ENCODE measurements around the gene KIAA0586.
"Not testable (repeated sequence)": the region's sequence is repeated elsewhere in the genome, so short reads cannot be mapped to it uniquely, and the experiment has no call there.

KIAA0586 gene

GRCh38 chr14:58571256-58571655 lies 143.7 kb downstream of the KIAA0586 start:
- Mint-ChIP-seq H3K4me3 (no peak overlapping the region), H3K9me3 (no peaks in the 10 kb centered on the region), H3K36me3 (ENCODE audit: low read depth) (no peaks in the 10 kb centered on the region), H3K27ac (no peak overlapping the region), H3K27me3 (no peaks in the 10 kb centered on the region), H3K4me1 (ENCODE audit: low read depth) (no peaks in the 10 kb centered on the region)
- intact Hi-C loops (cut with micrococcal nuclease) = no loop called here

DNA sequence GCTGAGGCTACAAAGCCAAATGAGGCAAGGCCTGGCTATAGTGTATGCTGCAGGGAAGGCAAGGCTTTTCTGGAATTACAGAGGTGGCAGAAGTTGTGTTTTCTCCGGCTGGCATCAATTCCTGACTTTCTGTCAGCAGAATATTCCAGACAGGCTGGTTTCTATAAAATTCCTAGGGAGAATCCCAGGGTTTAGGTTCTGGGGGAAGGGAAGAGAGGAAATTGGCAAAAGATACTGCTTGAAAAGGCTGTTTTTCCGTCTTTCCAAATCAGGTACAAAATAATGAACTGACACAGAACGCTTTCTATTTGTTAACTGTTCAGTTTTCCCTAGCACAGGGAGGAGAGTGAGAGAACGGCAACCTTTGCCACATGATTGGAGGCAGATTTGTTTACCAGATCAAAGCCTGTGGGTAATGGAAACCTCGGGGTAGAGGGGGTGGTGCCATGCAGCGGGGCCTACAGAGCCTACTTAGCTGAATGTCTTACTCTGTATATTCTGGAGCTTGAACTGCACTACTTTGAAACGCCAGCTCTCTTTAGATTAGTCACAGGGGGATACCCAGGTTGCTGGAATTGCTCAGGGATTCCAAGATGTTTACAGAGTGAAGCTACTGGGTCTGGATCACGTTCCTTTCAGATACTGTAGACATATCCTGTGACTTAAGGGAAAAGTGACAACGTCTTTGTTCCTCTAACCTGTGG lies 144.4 kb downstream of the KIAA0586 start:
- no peaks in the 10 kb centered on the region for H3K27me3 Mint-ChIP-seq
- H3K9me3 Mint-ChIP-seq = no peaks in the 10 kb centered on the region
- no peak overlapping the region for H3K27ac Mint-ChIP-seq
- H3K36me3 Mint-ChIP-seq (ENCODE audit: low read depth) = no peaks in the 10 kb centered on the region
- H3K4me3 Mint-ChIP-seq = no peak overlapping the region
- intact Hi-C loops (cut with micrococcal nuclease) = no loop called here
- H3K4me1 Mint-ChIP-seq (ENCODE audit: low read depth) = no peaks in the 10 kb centered on the region

GRCh38 chr14:58572473-58572853 lies 144.9 kb downstream of the KIAA0586 start:
- H3K9me3 Mint-ChIP-seq = no peaks in the 10 kb centered on the region
- no peaks in the 10 kb centered on the region for H3K36me3 Mint-ChIP-seq (ENCODE audit: low read depth)
- no peaks in the 10 kb centered on the region for H3K27me3 Mint-ChIP-seq
- intact Hi-C loops (cut with micrococcal nuclease) = no loop called here
- no peaks in the 10 kb centered on the region for H3K4me1 Mint-ChIP-seq (ENCODE audit: low read depth)
- H3K27ac Mint-ChIP-seq = no peak overlapping the region
- no peak overlapping the region for H3K4me3 Mint-ChIP-seq

GRCh38 chr14:58572863-58573262 lies 145.3 kb downstream of the KIAA0586 start:
- no peaks in the 10 kb centered on the region for H3K36me3 Mint-ChIP-seq (ENCODE audit: low read depth)
- H3K27ac Mint-ChIP-seq = no peak overlapping the region
- H3K27me3 Mint-ChIP-seq = no peaks in the 10 kb centered on the region
- no peak overlapping the region for H3K4me3 Mint-ChIP-seq
- intact Hi-C loops (cut with micrococcal nuclease) = no loop called here
- H3K9me3 Mint-ChIP-seq = no peaks in the 10 kb centered on the region
- H3K4me1 Mint-ChIP-seq (ENCODE audit: low read depth) = no peaks in the 10 kb centered on the region

GRCh38 chr14:58574623-58575022 lies 147.1 kb downstream of the KIAA0586 start:
- Mint-ChIP-seq H3K27ac (no peak overlapping the region), H3K9me3 (no peaks in the 10 kb centered on the region), H3K4me1 (ENCODE audit: low read depth) (no peaks in the 10 kb centered on the region), H3K27me3 (no peaks in the 10 kb centered on the region), H3K36me3 (ENCODE audit: low read depth) (no peaks in the 10 kb centered on the region), H3K4me3 (no peak overlapping the region)
- intact Hi-C loops (cut with micrococcal nuclease) = no loop called here

DNA sequence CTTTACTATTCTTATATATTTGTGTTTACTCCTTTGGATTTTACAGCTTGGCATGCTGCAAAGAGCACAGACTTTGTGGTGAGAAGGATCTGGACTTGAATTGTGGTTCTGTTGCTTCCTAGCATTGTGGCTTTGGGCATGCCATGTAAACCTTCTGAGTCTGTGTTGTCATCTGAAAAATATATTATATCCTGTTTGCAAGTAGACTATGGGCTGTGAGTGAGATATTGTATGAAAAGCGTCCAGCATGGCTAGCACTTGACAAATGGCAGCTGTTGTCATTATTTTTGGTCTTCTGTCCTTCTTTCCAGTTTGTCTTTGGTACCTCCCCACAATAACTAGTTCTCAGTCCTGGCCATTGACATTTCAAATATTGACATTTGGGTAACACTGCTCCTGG lies 148.4 kb downstream of the KIAA0586 start:
- Mint-ChIP-seq H3K36me3 (ENCODE audit: low read depth) (no peaks in the 10 kb centered on the region), H3K4me3 (no peak overlapping the region), H3K27ac (no peak overlapping the region), H3K4me1 (ENCODE audit: low read depth) (no peaks in the 10 kb centered on the region), H3K9me3 (no peaks in the 10 kb centered on the region), H3K27me3 (no peaks in the 10 kb centered on the region)
- intact Hi-C loops (cut with micrococcal nuclease) = no loop called here

GRCh38 chr14:58580035-58580434 lies 152.5 kb downstream of the KIAA0586 start:
- H3K27ac Mint-ChIP-seq; H3K27me3 Mint-ChIP-seq; intact Hi-C loops (cut with micrococcal nuclease); H3K36me3 Mint-ChIP-seq (ENCODE audit: low read depth); H3K9me3 Mint-ChIP-seq; H3K4me3 Mint-ChIP-seq; H3K4me1 Mint-ChIP-seq (ENCODE audit: low read depth): not testable (repeated sequence)

- intact Hi-C loops (cut with micrococcal nuclease) = not testable (repeated sequence)
Observed at GRCh38 chr14:58581389-58581788, 153.9 kb downstream of the KIAA0586 start.

DNA sequence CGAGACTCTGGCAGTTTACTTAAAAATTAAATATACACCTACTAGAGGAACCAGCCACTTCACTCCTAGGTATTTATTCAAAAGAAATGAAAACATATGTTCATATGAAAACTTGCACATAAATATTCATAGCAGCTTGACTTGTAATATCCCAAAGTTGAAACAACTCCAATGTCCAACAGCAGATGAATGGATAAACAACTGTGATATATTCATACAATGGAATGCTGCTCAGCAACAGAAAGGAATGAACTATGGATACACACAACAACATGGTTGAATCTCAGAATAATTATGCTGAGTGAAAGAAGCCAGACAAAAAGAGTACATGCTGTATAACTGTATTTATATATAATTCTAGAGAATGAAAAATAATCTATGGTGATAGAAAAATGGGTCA lies 156.9 kb downstream of the KIAA0586 start:
- no peaks in the 10 kb centered on the region for H3K36me3 Mint-ChIP-seq (ENCODE audit: low read depth)
- no peaks in the 10 kb centered on the region for H3K4me1 Mint-ChIP-seq (ENCODE audit: low read depth)
- no peak overlapping the region for H3K4me3 Mint-ChIP-seq
- no peak overlapping the region for H3K27ac Mint-ChIP-seq
- peaks cover 9% of the 10 kb centered on the region for H3K9me3 Mint-ChIP-seq
- intact Hi-C loops (cut with micrococcal nuclease) = no loop called here
- no peaks in the 10 kb centered on the region for H3K27me3 Mint-ChIP-seq

More at GRCh38 chr14:58581389-58581788, 153.9 kb downstream of the KIAA0586 start:
- H3K36me3 Mint-ChIP-seq (ENCODE audit: low read depth); H3K27me3 Mint-ChIP-seq; H3K4me3 Mint-ChIP-seq; H3K9me3 Mint-ChIP-seq; H3K27ac Mint-ChIP-seq; H3K4me1 Mint-ChIP-seq (ENCODE audit: low read depth): not testable (repeated sequence)

DNA sequence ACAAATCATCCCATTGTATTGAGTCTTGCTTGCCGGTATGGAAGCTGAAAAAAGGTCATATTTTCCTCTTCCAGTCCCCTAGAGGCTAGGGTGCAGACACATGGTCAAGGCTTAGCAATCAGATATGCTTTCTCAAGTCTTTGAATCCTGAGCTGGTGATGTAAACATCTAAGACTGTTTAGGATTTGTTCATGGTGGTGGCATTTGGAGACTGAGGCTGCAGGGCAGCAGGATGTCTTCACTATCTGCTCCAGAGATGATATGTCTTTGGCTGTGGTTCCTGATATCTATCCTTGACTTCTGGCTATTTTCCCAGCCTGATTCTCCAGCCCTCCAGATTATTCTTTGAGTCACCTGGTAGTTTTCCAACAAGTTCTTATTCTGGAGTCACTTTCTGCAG lies 159.8 kb downstream of the KIAA0586 start:
- Mint-ChIP-seq H3K4me1 (ENCODE audit: low read depth) (no peaks in the 10 kb centered on the region), H3K27ac (no peak overlapping the region), H3K4me3 (no peak overlapping the region), H3K9me3 (peaks cover 9% of the 10 kb centered on the region), H3K36me3 (ENCODE audit: low read depth) (no peaks in the 10 kb centered on the region), H3K27me3 (no peaks in the 10 kb centered on the region)
- intact Hi-C loops (cut with micrococcal nuclease) = no loop called here

DNA sequence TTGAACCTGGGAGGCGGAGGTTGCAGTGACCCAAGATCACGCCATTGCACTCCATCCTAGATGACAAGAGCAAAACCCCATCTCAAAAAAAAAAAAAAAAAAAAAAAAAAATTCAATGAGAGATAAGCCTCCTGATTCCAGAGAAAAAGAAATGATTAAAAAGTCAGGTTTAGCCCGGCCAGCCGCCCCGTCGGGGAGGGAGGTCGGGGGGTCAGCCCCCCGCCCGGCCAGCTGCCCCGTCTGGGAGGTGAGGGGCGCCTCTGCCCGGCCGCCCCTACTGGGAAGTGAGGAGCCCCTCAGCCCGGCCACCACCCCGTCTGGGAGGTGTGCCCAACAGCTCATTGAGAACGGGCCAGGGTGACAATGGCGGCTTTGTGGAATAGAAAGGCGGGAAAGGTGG lies 160.8 kb downstream of the KIAA0586 start:
- H3K9me3 Mint-ChIP-seq; H3K4me3 Mint-ChIP-seq; H3K27me3 Mint-ChIP-seq; H3K4me1 Mint-ChIP-seq (ENCODE audit: low read depth); H3K27ac Mint-ChIP-seq; H3K36me3 Mint-ChIP-seq (ENCODE audit: low read depth); intact Hi-C loops (cut with micrococcal nuclease): not testable (repeated sequence)

GRCh38 chr14:58593977-58594376 lies 166.5 kb downstream of the KIAA0586 start:
- H3K27ac Mint-ChIP-seq = no peak overlapping the region
- no peak overlapping the region for H3K4me3 Mint-ChIP-seq

GRCh38 chr14:58597041-58597440 lies 169.5 kb downstream of the KIAA0586 start:
- H3K9me3 Mint-ChIP-seq = no peaks in the 10 kb centered on the region
- no peak overlapping the region for H3K4me3 Mint-ChIP-seq
- H3K4me1 Mint-ChIP-seq (ENCODE audit: low read depth) = no peaks in the 10 kb centered on the region
- no peaks in the 10 kb centered on the region for H3K36me3 Mint-ChIP-seq (ENCODE audit: low read depth)
- H3K27me3 Mint-ChIP-seq = no peaks in the 10 kb centered on the region
- intact Hi-C loops (cut with micrococcal nuclease) = no loop called here
- no peak overlapping the region for H3K27ac Mint-ChIP-seq

More at GRCh38 chr14:58593977-58594376, 166.5 kb downstream of the KIAA0586 start:
- H3K9me3 Mint-ChIP-seq = no peaks in the 10 kb centered on the region
- H3K27me3 Mint-ChIP-seq = no peaks in the 10 kb centered on the region
- intact Hi-C loops (cut with micrococcal nuclease) = no loop called here
- H3K36me3 Mint-ChIP-seq (ENCODE audit: low read depth) = no peaks in the 10 kb centered on the region
- no peaks in the 10 kb centered on the region for H3K4me1 Mint-ChIP-seq (ENCODE audit: low read depth)

- Mint-ChIP-seq H3K27me3 (no peaks in the 10 kb centered on the region), H3K4me3 (no peak overlapping the region), H3K4me1 (ENCODE audit: low read depth) (no peaks in the 10 kb centered on the region), H3K9me3 (no peaks in the 10 kb centered on the region), H3K27ac (no peak overlapping the region), H3K36me3 (ENCODE audit: low read depth) (no peaks in the 10 kb centered on the region)
- intact Hi-C loops (cut with micrococcal nuclease) = no loop called here
Observed at GRCh38 chr14:58598028-58598803, 170.7 kb downstream of the KIAA0586 start.

All from dendritic cell treated with granulocyte-macrophage colony-stimulating factor and Interleukin-4, amounts not matched to agents 40 ng/mL and 50 ng/mL, for 4 days (primary cell).